Endometrial microvascular endothelial cells (primary cell): ENCODE data around the gene RNU4-1. TPM values are rescaled to one million over a fixed set of nuclear protein-coding genes. Genes with fewer than 3 reads are reported as not detected.

Experiments used
- in situ Hi-C: cut with HindIII; loops from 2 replicates; pipeline ENCODE4 v1.10.0; 2017; ENCODE audit warnings: low sequenced_read_pairs, low pct_unique_long_range_greater_than_20kb; ENCODE audit errors: inconsistent ontology term
- total RNA-seq: library from RNA; depleted of rRNA; stranded (reverse); fragments of >200 nt; gene quantifications from one replicate; pipeline ENCODE4 v1.2.3, GENCODE V29; 2015; ENCODE audit errors: inconsistent ontology term

RNU4-1 gene
- total RNA-seq, 1 donor from 2014 or later = not detected

DNA sequence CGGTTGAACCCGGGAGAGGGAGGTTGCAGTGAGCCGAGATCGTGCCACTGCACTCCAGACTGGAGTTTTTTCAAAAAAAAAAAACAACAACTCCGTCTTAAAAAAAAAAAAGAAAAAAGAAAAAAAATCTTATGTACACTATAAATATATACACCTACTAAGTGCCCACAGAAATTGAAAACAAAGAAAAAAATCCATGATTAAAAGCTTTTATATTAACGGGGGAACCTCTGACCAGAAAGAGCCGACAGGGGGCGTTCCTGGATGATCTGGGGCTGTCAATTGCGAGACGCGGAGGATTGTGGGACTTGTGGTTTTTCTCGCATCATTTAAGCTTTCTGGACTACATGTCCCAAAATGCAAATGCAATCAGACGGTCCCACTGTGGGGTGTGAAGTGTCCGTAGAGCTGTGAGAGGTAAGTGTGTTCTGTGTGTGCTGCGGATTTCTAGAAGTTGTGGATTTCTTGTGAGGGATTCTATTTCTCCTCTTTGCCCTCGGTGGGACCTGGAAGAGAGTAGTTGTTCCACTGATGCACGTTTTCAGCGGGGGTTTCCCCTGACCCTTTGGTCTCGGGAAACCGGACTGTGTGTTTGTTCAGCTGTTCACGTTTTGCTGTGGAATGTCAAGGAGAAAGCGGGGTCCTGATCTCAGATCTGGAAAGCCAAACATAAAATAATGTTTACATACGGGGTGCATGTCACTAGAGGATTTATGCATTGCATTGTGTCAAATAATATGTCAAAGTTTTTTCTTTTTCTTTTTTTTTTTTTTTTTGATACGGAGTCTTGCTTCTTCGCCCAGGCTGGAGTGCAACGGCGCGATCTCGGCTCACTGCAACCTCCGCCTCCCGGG is 9.2 kb upstream of the RNU4-1 start, which contains the start of gene SIRT4:
Gene SIRT4, plus strand, starts transcription at position 360 of the 854 bp plus-strand sequence. CDS start 1,241 bp downstream, outside the sequence.
- in situ Hi-C loops = no loop called here

DNA sequence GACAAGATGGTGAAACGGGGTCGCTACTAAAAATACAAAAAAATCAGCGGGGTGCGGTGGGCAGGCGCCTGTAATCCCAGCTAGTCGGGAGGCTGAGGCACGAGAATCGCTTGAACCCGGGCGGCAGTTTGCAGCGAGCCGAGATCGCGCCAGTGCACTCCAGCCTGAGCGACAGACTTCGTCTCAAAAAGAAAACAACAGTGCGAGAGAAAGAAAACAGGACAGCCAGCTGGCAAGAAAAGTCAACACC is 701 bp downstream of the RNU4-1 start:
- in situ Hi-C loops = no loop called here

DNA sequence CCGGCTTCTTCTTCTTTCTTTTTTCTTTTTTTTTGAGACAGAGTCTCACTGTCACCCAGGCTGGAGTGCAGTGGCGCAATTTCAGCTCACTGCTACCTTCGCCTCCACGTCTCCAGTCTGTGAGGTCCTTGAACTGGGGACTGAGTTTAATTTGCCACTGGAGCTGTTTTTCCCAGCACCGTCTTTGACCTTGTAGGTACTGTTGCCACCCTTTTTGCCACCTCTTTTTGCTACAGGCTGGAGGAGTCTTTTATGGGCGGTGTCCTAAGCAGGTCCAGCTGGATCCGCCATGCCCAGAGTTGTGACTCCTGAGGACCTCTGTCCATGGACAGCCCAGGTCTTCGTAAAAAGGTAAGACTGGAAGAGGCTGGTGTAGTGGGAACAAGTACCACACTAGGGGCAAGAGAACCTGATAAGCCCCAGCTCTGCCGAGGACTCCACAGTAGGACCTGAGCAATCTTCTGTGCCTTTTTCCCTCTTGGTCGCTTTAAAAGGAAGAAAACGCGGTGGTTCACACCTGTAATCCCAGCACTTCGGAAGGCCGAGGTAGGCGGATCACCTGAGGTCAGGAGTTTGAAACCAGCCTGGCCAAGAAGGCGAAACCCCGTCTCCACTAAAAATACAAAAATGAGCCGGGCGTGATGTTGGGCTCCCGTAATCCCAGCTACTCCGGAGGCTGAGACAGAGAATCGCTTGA is 2.3 kb downstream of the RNU4-1 start:
- in situ Hi-C loops = no loop called here

DNA sequence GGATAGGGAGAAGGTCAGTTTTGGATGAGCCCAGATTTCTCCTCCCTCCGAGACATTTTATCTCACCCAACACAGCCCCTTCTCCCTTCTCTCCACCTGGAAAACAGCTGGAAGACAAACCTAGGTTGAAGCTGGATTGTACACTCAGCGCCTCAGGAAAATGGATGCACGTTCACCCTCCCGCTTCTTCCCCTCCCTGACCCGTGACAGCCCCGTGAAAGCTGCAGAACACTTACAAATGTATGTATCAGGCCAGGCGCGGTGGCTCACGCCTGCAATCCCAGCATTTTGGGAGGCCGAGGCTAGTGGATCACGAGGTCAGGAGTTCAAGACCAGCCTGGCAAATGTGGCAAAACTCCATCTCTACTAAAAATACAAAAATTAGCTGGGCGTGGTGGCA is 5.5 kb downstream of the RNU4-1 start:
- in situ Hi-C loops = no loop called here

DNA sequence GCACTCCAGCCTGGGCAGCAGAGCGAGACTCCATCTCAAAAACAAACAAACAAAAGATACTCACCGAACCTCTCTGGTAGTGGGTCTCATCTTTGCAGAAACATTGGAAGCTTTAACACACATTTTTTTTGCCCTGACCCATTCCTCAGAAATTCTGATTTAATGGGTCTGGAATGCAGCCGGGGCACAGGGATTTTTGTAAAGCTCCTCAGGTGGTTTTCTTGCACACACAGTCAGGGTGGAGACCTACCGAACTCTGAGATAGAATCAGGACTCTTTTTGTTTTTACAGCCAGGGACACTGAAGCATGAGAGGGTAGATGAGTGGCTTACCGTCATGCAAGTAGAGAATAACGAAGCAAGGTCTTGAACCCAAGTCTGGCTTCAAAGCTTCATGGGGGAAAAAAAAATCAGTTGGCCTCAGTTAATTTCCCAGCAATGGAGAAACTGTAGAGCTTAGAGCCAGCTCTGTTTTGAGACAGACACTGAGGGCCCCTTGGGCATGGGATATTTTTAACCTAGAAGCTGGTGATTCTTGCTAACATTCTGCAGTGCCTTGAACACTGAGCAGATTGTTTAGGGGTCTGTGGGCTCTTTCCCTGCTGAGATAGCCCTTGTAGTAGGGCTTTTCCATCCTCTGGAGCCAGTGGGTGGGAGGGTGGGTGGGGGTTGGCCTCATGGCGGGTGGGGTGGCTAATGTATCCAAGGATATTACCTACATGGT is 6.1 kb downstream of the RNU4-1 start:
- in situ Hi-C loops = no loop called here

DNA sequence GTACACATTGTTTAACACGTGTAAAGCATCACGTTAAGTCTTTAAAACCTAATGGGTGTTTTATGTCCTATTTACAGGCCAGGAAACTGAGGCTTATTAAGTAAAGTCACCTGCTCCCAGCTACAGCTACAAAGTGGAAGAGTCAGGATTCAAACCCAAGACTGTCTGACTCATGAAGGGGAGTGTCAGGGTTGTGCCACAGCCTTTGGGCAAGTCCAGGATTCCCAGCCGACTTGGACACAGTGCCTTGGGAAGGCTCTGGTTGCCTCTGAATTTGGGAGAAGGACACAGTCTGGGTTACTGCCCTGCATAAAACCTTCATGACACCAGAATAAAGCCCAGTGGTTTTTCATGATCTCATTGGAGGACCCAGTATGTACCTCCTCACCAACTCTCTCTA is 8.7 kb downstream of the RNU4-1 start:
- in situ Hi-C loops = no loop called here

DNA sequence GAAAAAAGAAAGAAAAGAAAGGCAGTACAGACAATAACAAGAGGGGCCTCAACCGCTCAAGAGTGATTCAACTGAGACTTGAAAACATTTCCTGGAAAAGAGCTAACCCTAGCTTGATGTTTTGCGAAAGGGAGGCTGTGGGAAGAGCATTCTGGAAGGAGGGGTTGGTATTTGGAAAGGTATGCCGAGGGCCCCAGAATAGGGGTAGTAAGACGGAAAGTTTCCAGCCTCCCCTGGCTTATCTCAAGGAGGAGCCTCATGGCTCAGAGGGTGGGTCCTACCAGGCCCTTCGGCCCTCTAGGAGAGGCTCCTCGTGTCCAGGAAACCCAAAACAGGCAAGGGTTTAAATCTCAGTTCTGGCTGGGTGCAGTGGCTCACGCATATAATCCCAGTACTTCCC is 9.7 kb downstream of the RNU4-1 start:
- in situ Hi-C loops = no loop called here

DNA sequence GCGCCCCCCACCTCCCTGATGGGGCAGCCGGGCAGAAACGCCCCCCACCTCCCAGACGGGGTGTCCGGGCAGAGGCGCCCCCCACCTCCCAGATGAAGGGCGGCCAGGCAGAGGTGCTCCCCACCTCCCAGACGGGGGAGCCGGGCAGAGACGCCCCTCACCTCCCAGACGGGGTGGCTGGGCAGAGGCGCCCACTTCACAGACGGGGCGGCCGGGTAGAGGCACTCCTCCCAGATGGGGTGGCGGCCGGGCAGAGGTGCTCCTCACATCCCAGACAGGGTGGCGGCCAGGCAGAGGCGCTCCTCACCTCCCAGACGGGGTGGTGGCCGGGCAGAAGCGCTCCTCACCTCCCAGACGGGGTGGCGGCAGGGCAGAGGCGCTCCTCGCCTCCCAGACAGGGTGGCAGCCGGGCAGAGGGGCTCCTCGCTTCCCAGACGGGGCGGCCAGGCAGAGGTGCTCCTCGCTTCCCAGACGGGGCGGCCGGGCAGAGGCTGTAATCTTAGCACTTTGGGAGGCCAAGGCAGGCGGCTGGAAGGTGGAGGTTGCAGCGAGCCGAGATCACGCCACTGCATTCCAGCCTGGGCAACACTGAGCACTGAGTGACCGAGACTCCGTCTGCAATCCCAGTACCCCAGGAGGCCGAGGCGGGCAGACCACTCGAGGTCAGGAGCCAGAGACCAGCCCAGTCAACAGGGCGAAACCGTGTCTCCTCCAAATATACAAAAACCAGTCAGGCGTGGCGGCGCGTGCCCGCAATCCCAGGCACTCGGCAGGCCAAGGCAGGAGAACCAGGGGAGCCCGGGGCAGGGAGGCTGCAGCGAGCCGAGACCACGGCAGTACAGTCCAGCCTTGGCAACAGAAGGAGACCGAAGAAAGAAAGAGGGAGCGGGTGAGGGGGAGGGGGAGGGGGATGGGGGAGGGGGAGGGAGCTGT is 14.6 kb downstream of the RNU4-1 start:
- in situ Hi-C loops = no loop called here

DNA sequence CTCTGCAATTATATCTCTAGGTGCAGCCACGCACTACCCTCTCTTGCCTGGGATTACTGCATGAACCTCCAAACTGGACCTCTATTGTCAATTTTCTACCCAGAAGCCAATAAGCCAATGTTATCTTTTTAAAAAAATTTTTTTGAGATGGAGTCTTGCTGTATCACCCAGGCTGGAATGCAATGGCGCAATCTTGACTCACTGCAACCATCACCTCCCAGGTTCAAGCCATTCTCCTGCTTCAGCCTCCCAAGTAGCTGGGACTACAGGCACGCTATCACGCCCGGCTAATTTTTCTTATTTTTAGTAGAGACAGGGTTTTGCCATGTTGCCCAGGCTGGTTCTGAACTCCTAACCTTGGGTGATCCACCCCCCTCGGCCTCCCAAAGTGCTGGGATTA is 16.3 kb downstream of the RNU4-1 start:
- in situ Hi-C loops = no loop called here

DNA sequence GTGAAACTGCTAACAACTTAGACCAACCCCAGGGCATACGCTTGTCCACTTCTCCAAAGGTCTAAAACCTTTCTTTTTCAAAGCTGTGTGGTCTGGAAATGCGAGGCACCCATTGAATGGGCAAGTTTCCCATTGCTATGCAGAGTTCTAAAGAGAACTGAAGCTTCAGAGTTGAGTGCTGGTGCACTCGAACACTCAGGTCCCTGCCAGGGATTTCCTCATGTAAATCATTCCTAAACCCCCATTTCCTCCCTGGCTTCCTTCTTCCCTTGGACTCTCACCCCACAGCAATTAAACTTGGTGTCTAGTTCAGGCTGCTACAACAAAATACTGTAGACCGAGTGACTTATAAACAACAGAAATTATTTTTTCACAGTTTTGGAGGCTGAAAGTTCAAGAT is 25.3 kb downstream of the RNU4-1 start:
- in situ Hi-C loops = no loop called here

DNA sequence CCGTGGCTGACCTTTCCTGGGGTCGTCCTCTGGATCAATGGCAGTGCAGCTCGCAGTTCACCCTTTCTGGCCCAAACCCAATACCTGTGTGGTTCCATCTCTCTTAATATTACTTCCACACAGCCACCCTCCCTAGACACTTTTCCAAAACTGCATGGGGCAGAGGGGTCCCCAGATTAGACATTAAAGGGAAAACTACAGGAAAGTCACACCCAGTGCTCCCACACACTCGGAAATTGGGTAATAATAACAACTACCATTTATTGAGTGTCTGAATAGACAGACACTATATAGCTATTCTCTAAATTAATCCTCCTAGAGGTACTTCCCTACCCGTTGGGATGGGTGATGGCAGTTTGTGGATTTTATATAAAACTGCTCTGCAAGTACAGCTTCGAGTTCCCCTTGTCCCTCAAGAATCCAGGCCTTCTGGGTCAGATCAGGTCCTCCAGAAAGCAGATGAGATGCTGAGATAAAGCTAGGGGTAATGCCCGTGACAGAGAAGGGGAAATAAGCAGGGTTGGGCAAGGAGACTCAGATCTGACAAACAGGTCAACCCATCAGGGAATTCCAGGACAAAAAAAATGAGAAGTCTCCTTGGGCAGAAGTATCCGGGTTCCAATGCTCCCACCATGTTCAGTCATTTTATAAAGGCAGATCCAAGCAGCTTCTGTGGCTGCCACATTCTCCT is 26.7 kb downstream of the RNU4-1 start:
- in situ Hi-C loops = no loop called here

DNA sequence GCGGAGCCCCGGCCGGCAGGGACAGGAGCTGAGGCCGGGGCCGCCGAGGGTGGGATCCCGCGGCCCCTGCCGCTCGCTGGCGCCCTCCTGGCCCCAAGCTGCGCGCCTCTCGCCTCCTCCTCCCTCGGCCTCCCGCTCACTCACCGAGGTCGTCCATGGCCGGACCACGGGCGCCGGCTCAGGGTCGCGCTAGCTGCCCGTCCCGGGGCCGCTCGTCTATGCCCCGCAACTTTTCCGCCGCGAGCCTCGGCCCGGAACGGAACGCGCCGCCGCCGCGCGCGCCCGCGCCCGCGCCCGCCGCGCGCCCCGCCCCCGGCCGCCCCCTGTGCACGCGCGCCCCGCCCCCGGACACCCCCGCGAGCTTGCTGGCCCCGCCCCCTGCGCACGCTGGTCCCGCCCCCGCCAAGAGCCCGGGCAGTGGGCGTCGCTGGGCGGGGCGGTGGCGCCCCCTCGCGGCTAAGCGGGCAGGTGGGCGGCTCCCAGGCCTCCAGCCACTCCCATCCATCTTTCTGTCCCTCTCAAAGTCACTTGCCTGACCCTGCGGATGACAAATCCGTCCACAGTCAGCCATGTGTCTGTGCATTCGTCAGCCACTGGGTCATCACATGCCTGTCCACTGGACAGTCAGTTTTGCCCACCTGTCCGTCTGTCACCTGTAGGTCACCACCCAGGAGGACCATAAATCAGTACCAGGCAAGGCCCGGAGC is 27.4 kb downstream of the RNU4-1 start, which contains the start of gene PXN:
Gene PXN, minus strand, starts transcription at position 258 of the 707 bp plus-strand sequence. Its CDS starts 101 bp downstream, at position 157.
- in situ Hi-C loops = no loop called here

DNA sequence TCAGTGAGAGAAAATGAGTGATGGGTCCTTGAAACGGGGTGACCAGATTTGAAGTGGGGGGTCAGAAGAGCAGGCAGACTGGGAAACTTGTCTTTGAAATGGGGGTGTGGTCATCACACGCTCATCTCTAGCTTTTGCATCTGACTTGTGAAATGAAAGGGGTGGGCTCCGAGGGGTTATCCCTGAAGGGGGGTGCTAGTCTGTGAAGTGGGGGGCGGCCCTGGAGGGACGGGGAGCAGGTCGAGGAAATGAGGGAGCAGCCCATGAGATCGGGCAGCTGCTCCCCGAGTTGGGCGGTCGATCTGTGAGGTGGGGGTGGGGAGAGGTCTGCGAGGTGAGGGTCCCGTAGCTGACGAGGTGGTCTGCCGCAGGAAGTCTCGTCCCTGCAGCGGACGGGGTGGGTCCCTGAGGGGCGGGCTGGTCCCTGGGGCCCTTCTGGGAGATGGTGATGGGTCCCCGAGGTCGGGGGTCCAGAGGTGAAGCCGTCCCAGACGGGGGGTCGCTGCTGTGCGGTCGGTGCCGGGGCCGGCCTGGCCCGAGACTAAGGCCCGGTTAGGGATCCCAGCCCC is 28.0 kb downstream of the RNU4-1 start:
- in situ Hi-C loops = no loop called here

DNA sequence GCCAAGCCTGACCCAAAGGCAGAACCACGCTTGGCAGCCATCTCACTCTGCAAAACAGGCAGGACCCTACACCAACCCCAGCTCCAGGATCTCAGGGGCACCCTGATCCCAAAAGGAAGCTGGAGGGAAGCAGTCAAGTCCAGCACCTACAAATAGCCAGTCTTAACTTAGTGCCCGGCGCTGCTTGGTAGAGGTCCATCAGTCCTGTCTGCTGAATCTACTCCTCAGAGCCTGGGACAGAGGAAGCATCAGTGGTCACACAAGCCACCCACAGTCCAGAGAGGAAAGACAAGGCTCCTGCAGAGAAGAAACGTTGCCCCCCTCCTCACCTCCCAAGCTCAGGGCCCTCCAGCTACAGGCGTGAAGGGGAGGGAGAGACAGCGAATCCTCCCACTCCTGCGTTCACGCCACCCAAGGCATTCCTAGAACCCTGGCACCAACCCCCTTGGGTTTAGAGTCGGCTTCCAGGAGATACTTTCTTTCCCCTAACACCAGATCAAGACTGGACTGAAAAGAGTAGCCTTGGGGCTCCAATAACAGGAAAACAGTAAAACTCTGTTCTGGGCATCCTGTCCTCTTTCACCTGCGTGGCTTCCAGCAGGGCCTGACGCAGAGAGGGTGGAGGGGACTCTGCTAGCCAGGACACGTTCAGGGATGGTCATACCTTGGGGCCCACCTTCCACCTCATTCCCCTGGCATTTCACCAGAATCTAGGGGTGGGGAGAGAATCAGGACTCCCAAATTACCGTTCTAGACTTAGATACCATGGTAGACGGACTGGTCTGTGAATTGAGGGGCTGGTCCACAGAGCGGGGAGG is 28.7 kb downstream of the RNU4-1 start:
- in situ Hi-C loops = no loop called here

DNA sequence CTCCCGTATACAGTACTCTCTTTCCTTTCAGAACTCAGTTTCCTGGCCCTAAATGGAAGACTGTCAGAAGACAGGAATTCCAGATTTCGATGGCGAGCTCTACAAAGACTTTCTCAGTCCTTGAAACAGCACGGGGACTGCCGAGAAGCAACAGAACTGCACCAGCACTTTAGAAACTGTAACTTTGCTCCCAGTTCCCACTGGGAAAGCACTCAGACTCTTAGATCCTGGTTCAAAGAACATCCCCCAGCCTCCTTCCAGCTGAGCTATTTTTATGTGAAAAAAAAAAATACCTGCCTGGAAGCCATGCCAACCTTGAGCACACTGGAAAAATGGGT is 29.3 kb downstream of the RNU4-1 start:
- in situ Hi-C loops = no loop called here

DNA sequence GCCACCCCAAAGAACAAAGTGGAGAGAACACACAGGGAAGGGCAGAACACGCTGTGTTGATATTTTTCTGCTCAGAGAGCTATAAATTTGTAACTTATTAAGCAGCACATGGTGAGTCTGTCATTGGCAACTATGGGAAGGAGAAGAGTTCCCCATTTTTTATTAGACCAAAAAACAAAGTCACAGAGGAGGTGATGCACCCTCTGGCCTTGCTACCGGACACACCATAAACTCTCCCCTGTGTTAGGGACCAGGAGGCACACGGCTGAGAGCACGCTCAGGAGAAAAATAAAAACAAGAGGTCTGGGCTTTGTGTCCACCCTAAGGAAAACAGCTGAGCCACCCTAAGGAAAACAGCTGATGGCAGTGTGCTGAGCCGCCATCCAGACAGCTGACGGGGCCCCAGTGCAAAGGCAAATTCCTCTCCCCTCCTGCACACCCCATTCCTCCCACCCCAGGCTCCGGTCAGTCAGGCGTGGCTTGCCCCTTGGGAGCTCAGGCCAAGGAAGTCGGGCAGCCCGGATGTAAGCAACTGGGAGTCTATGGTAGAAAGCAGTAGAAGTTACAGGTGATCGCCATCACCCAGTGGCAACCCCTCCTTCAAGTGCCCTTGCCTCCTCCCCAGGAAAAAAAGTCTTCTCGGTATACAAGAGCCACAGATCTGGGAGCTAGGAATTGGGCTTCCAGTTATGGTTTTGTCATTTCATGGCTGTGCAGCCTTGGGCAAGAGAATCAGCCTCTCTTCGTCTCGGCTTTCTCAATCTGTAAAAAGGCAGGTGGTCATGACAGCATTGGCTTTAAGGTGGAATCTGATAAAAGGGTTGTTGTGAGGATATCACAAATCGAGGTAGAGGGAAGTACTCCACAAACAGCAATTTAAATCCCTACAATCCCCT is 29.9 kb downstream of the RNU4-1 start:
- in situ Hi-C loops = no loop called here
